HG03103 (cell line): ENCODE results near the gene COL13A1.

Source experiments
- ATAC-seq: cut with Tn5 transposase; IDR thresholded peaks from one replicate; pipeline ENCODE4 v1.9.1; 2021; ENCODE audit warnings: low read depth; ENCODE audit not compliant: unreplicated experiment

COL13A1 gene

DNA sequence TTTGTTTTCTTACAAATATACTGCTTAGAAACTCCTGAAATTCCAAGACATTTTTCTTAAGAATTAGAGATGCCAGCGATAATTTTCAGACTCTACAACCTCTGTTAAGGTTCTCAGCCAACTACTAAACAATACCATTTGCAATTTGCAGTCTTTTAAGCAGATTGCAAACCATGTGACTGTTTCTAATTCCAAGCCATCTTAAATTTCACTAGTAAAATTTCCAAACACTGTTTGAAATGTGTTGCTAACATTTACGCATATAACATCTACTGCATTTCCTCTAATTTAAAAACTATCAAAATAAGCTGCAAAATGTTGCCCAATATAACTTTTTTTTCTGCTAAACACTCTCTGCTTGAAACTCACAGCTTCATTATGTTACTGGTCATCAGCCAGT, 194.9 kb downstream of the COL13A1 start:
- no peak for ATAC-seq

DNA sequence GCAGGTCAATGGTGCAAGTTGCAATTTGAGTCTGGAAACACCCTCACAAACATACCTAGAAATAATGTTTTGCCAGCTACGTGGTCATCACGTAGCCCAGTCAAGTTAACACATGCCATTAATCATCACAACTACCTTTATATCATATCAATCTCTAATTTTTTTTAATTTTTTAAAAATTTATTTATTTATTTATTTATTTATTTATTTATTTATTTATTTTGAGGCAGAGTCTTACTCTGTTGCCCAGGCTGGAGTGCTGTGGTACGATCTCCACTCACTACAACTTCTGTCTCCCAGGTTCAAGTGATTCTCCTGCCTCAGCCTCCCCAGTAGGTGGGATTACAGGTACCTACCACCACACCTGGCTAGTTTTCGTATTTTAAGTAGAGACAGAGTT, 198.6 kb downstream of the COL13A1 start:
- ATAC-seq: no peak

DNA sequence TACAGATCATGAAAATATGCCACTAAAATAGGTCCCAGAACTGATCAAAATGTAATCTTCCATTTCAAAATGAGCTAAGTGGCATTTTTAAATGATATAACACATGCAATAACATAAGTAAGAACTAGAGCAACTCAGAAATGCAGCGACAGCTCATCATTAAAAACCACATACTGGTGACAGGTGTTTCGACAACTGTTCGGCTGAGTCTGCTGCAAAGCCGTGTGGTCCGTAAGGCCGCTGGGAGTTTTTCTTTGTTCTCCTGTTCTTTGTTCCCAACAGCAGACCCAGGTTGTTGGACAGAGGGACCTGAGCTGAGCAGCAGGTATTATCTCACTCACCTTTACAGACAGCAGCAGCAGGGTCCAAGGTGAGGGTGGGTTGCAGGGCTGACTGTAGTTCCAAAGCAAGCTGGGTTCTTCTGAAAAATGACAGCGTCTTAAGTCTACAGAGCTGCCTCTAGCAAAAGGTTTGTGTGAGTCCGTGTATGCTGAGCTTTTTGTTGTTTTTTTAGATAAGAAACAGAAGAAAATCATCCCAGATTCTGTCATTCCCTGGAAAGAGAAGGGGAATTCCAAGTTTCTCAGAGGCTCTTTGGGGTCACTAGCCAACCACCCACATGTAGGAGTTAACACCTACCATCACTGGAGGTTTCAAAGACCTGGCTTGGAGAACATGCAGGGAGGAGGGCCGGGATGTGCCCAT, 205.6 kb downstream of the COL13A1 start:
- no peak for ATAC-seq
